ENCODE measurements around the gene PKLR. TPM values are rescaled to one million over a fixed set of nuclear protein-coding genes. Genes with fewer than 3 reads are reported as not detected.

The PKLR gene
- total RNA-seq, 1 experiment from 2014 or later = not detected

DNA sequence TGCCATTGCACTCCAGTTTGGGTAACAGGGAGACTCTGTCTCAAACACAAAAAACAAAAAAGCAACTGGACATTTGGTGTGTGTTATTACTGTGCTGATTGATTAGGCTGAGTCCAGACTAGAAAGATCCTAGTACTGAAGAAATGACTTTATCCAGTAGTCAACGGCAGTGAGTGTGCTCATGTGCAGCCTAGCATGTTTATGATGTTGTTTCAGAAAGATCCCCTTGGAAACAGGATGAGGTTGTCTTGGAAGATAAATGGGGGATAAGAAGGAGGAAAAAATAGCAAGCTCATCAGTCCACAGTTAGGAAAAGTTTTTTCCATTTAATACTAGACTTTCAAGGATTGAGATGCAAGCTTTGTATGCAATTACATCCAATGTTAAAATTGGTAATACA is 33.7 kb upstream of the PKLR start:
- no peak overlapping the region for H2AFZ ChIP-seq (ENCODE audit: low read length)
- H3K4me1 ChIP-seq (ENCODE audit: insufficient read depth, low read length) = no peaks in the 10 kb centered on the region
- no peak overlapping the region for H3K4me3 Mint-ChIP-seq
- no peak overlapping the region for H3K4ac ChIP-seq (ENCODE audit: low read depth, low read length)
- TF ChIP-seq CTCF (conservative IDR thresholded peaks at IDR 0.05) = no peak
- H4K8ac ChIP-seq (replicated peaks; ENCODE audit: insufficient read length, low read depth, low read length) = no peak overlapping the region
- no peak overlapping the region for H2BK120ac ChIP-seq (ENCODE audit: low read depth, low read length, poor library complexity, severe bottlenecking)
- H3K56ac ChIP-seq (ENCODE audit: insufficient read length, low read depth, low read length) = no peak overlapping the region
- no peak overlapping the region for H4K5ac ChIP-seq (ENCODE audit: insufficient read length, low read depth, low read length)
- H3K4me1 Mint-ChIP-seq = no peaks in the 10 kb centered on the region
- H3K36me3 Mint-ChIP-seq (ENCODE audit: insufficient read depth in 1 of 3, low read depth in 3 of 3) = peaks cover 19 to 56% (median 51%) of the 10 kb centered on the region in 3 experiments; a peak in 6 of 7 replicates
- no peak for DNase-seq
- WGBS (ENCODE audit: extremely low coverage, insufficient read length, low lambda C conversion rate) = no CpG with 5 or more reads among the region's 1 CpG
- H3K27me3 Mint-ChIP-seq (ENCODE audit: low read depth) = no peaks in the 10 kb centered on the region
- no peak overlapping the region for H4K91ac ChIP-seq (ENCODE audit: insufficient read length, low read depth, low read length)
- H3K27me3 ChIP-seq (ENCODE audit: insufficient read depth, low read length) = no peaks in the 10 kb centered on the region
- H3K79me2 ChIP-seq (ENCODE audit: insufficient read depth, low read length) = no peaks in the 10 kb centered on the region
- no peak overlapping the region for H3K14ac ChIP-seq (ENCODE audit: insufficient read depth, low read length)
- no peak overlapping the region for H3K9ac ChIP-seq (ENCODE audit: extremely low read depth, insufficient read length, low read length)
- H4K20me1 ChIP-seq (ENCODE audit: control insufficient read depth, insufficient read depth, insufficient read length) = no peaks in the 10 kb centered on the region
- H3T11ph ChIP-seq (ENCODE audit: low read length) = no peak overlapping the region
- no peak overlapping the region for H2AK5ac ChIP-seq (ENCODE audit: insufficient read length, low read length)
- H2BK15ac ChIP-seq (ENCODE audit: low read depth, low read length) = no peak overlapping the region
- no peak overlapping the region for H3K27ac ChIP-seq (ENCODE audit: insufficient read length, low read depth, low read length)
- H3K9me3 Mint-ChIP-seq = no peaks in the 10 kb centered on the region
- H3K18ac ChIP-seq (ENCODE audit: insufficient read length, low read depth, low read length) = no peak overlapping the region
- H3K9me3 ChIP-seq (ENCODE audit: control insufficient read depth, low read depth, low read length) = no peaks in the 10 kb centered on the region
- no peak overlapping the region for H3K27ac Mint-ChIP-seq
- no peak overlapping the region for H2BK12ac ChIP-seq (ENCODE audit: insufficient read length, low read depth, low read length)
- H3K23ac ChIP-seq (ENCODE audit: insufficient read length, low read depth, low read length) = no peak overlapping the region
- no peak overlapping the region for H3K4me2 ChIP-seq (ENCODE audit: insufficient read depth, insufficient read length, low read length)
- H3K79me1 ChIP-seq (ENCODE audit: insufficient read depth, low read depth, low read length, poor library complexity, severe bottlenecking) = no peaks in the 10 kb centered on the region
- H2BK5ac ChIP-seq (ENCODE audit: insufficient read length, low read length) = no peak overlapping the region
- H3K23me2 ChIP-seq (ENCODE audit: insufficient read length, low read depth, low read length, poor library complexity, severe bottlenecking) = no peaks in the 10 kb centered on the region
- no peak overlapping the region for H2BK20ac ChIP-seq (ENCODE audit: low read depth, low read length, poor library complexity, severe bottlenecking)
